ENCODE data around the gene SLC22A1.

The SLC22A1 gene

DNA sequence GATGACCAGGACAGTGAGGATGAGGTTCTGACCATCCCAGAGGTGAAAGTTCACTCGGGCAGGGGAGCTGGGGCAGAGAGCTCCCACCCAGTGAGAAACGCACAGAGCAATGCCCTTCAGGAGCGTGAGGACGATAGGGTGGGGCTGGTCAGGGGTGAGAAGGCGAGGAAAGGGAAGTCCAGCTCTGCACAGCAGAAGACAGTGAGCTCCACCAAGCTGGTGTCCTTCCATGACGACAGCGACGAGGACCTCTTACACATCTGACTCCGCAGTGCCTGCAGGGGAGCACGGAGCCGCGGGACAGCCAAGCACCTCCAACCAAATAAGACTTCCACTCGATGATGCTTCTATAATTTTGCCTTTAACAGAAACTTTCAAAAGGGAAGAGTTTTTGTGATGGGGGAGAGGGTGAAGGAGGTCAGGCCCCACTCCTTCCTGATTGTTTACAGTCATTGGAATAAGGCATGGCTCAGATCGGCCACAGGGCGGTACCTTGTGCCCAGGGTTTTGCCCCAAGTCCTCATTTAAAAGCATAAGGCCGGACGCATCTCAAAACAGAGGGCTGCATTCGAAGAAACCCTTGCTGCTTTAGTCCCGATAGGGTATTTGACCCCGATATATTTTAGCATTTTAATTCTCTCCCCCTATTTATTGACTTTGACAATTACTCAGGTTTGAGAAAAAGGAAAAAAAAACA is 16.6 kb upstream of the SLC22A1 start:
- no peak overlapping the region for H3K56ac ChIP-seq (ENCODE audit: low read length)
- no peak overlapping the region for H2BK120ac ChIP-seq (ENCODE audit: low read depth, low read length)
- no peak overlapping the region for H3K4ac ChIP-seq (ENCODE audit: low read depth, low read length)
- no peak overlapping the region for H4K8ac ChIP-seq (ENCODE audit: low read depth, low read length)
- no peak for DNase-seq
- no peak overlapping the region for H2BK15ac ChIP-seq (replicated peaks; ENCODE audit: low read depth)
- H3K18ac ChIP-seq (ENCODE audit: low read length), result no peak overlapping the region
- no peak overlapping the region for H2AK5ac ChIP-seq (ENCODE audit: low read length)
- H3K36me3 ChIP-seq (ENCODE audit: control insufficient read depth, insufficient read depth, low read length), result peaks cover 5% of the 10 kb centered on the region
- H3K9ac ChIP-seq (ENCODE audit: low read length), result no peak overlapping the region
- no peak overlapping the region for H3K4me2 ChIP-seq (ENCODE audit: low read length)
- no peak overlapping the region for H3K23ac ChIP-seq (ENCODE audit: low read length)
- no peak overlapping the region for H4K5ac ChIP-seq (ENCODE audit: low read length)
- H3K4me3 ChIP-seq (ENCODE audit: low read length), result no peak overlapping the region
- H3K4me1 ChIP-seq (ENCODE audit: control insufficient read depth, low read depth, low read length), result no peaks in the 10 kb centered on the region
- no peaks in the 10 kb centered on the region for H3K27me3 ChIP-seq (ENCODE audit: insufficient read depth, low read length, poor library complexity)
- no peak overlapping the region for H3K27ac ChIP-seq (ENCODE audit: low read depth, low read length)
- H3K79me1 ChIP-seq (ENCODE audit: low read length), result no peaks in the 10 kb centered on the region
- WGBS (ENCODE audit: extremely low coverage, insufficient coverage, low lambda C conversion rate), result no CpG with 5 or more reads among the region's 20 CpGs
- H2BK5ac ChIP-seq (ENCODE audit: low read length), result no peak overlapping the region
- no peaks in the 10 kb centered on the region for H3K79me2 ChIP-seq (ENCODE audit: control insufficient read depth, insufficient read depth, low read length)

DNA sequence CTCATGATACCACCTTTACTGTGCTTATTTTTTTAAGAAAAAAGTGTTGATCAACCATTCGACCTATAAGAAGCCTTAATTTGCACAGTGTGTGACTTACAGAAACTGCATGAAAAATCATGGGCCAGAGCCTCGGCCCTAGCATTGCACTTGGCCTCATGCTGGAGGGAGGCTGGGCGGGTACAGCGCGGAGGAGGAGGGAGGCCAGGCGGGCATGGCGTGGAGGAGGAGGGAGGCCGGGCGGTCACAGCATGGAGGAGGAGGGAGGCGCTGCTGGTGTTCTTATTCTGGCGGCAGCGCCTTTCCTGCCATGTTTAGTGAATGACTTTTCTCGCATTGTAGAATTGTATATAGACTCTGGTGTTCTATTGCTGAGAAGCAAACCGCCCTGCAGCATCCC is 15.6 kb upstream of the SLC22A1 start:
- WGBS (ENCODE audit: extremely low coverage, insufficient coverage, low lambda C conversion rate), result no CpG with 5 or more reads among the region's 14 CpGs
- H3K79me2 ChIP-seq (ENCODE audit: control insufficient read depth, insufficient read depth, low read length), result no peaks in the 10 kb centered on the region
- H3K79me1 ChIP-seq (ENCODE audit: low read length), result no peaks in the 10 kb centered on the region
- no peaks in the 10 kb centered on the region for H3K27me3 ChIP-seq (ENCODE audit: insufficient read depth, low read length, poor library complexity)
- no peak overlapping the region for H3K18ac ChIP-seq (ENCODE audit: low read length)
- no peak overlapping the region for H3K23ac ChIP-seq (ENCODE audit: low read length)
- H4K5ac ChIP-seq (ENCODE audit: low read length), result no peak overlapping the region
- no peak overlapping the region for H3K27ac ChIP-seq (ENCODE audit: low read depth, low read length)
- no peak overlapping the region for H2BK5ac ChIP-seq (ENCODE audit: low read length)
- no peak for DNase-seq
- H2AK5ac ChIP-seq (ENCODE audit: low read length), result no peak overlapping the region
- H3K4ac ChIP-seq (ENCODE audit: low read depth, low read length), result no peak overlapping the region
- H2BK15ac ChIP-seq (replicated peaks; ENCODE audit: low read depth), result no peak overlapping the region
- no peak overlapping the region for H3K9ac ChIP-seq (ENCODE audit: low read length)
- H4K8ac ChIP-seq (ENCODE audit: low read depth, low read length), result no peak overlapping the region
- H3K36me3 ChIP-seq (ENCODE audit: control insufficient read depth, insufficient read depth, low read length), result peaks cover 5% of the 10 kb centered on the region
- no peak overlapping the region for H2BK120ac ChIP-seq (ENCODE audit: low read depth, low read length)
- no peak overlapping the region for H3K4me2 ChIP-seq (ENCODE audit: low read length)
- no peak overlapping the region for H3K56ac ChIP-seq (ENCODE audit: low read length)
- no peak overlapping the region for H3K4me3 ChIP-seq (ENCODE audit: low read length)
- no peaks in the 10 kb centered on the region for H3K4me1 ChIP-seq (ENCODE audit: control insufficient read depth, low read depth, low read length)

- no peak overlapping the region for H3K4ac ChIP-seq (ENCODE audit: low read depth, low read length)
- no CpG with 5 or more reads among the region's 4 CpGs for WGBS (ENCODE audit: extremely low coverage, insufficient coverage, low lambda C conversion rate)
These were observed 14.9 kb upstream of the SLC22A1 start for GRCh38 chr6:160106701-160107100.

DNA sequence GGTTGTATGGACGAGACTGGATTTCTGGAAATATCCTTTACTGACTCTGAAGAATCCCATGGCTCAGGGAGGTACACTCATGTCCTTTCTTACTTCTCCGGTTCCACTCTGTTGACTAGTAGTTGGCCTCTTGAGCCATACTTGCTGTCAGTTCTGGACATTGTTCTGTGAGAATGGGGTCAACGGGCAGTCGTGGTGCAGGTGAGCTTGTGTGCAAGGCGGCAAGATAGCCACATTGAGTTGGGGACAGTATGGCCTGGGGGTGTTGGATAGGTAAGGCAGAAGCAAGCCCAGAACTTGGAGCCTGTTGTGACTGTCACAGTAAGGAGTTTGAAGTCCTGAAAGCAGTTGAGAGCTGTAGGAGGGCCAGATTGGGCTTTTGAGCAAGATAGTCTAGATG is 13.5 kb upstream of the SLC22A1 start:
- Histone ChIP-seq H3K79me2 (ENCODE audit: control insufficient read depth, insufficient read depth, low read length) (no peaks in the 10 kb centered on the region), H3K4me3 (ENCODE audit: low read length) (no peak overlapping the region), H2BK120ac (ENCODE audit: low read depth, low read length) (no peak overlapping the region), H3K56ac (ENCODE audit: low read length) (no peak overlapping the region), H4K5ac (ENCODE audit: low read length) (no peak overlapping the region), H3K27ac (ENCODE audit: low read depth, low read length) (no peak overlapping the region), H3K9ac (ENCODE audit: low read length) (no peak overlapping the region), H3K23ac (ENCODE audit: low read length) (no peak overlapping the region), H3K18ac (ENCODE audit: low read length) (no peak overlapping the region), H3K27me3 (ENCODE audit: insufficient read depth, low read length, poor library complexity) (no peaks in the 10 kb centered on the region), H3K79me1 (ENCODE audit: low read length) (no peaks in the 10 kb centered on the region), H3K4me1 (ENCODE audit: control insufficient read depth, low read depth, low read length) (no peaks in the 10 kb centered on the region), H3K4me2 (ENCODE audit: low read length) (no peak overlapping the region), H4K8ac (ENCODE audit: low read depth, low read length) (no peak overlapping the region), H2BK5ac (ENCODE audit: low read length) (no peak overlapping the region), H3K36me3 (ENCODE audit: control insufficient read depth, insufficient read depth, low read length) (peaks cover 5% of the 10 kb centered on the region), H3K4ac (ENCODE audit: low read depth, low read length) (no peak overlapping the region), H2BK15ac (replicated peaks; ENCODE audit: low read depth) (no peak overlapping the region), H2AK5ac (ENCODE audit: low read length) (no peak overlapping the region)
- no peak for DNase-seq
- no CpG with 5 or more reads among the region's 5 CpGs for WGBS (ENCODE audit: extremely low coverage, insufficient coverage, low lambda C conversion rate)

More at GRCh38 chr6:160106701-160107100, 14.9 kb upstream of the SLC22A1 start:
- H3K79me1 ChIP-seq (ENCODE audit: low read length), result no peaks in the 10 kb centered on the region
- no peak overlapping the region for H2BK15ac ChIP-seq (replicated peaks; ENCODE audit: low read depth)
- no peak for DNase-seq
- no peak overlapping the region for H2AK5ac ChIP-seq (ENCODE audit: low read length)
- H3K27ac ChIP-seq (ENCODE audit: low read depth, low read length), result no peak overlapping the region
- H3K79me2 ChIP-seq (ENCODE audit: control insufficient read depth, insufficient read depth, low read length), result no peaks in the 10 kb centered on the region
- H4K5ac ChIP-seq (ENCODE audit: low read length), result no peak overlapping the region
- H3K27me3 ChIP-seq (ENCODE audit: insufficient read depth, low read length, poor library complexity), result no peaks in the 10 kb centered on the region
- peaks cover 5% of the 10 kb centered on the region for H3K36me3 ChIP-seq (ENCODE audit: control insufficient read depth, insufficient read depth, low read length)
- no peak overlapping the region for H2BK120ac ChIP-seq (ENCODE audit: low read depth, low read length)
- H2BK5ac ChIP-seq (ENCODE audit: low read length), result no peak overlapping the region
- H3K4me1 ChIP-seq (ENCODE audit: control insufficient read depth, low read depth, low read length), result no peaks in the 10 kb centered on the region
- no peak overlapping the region for H3K56ac ChIP-seq (ENCODE audit: low read length)
- H3K4me2 ChIP-seq (ENCODE audit: low read length), result no peak overlapping the region
- H3K18ac ChIP-seq (ENCODE audit: low read length), result no peak overlapping the region
- no peak overlapping the region for H3K4me3 ChIP-seq (ENCODE audit: low read length)
- H4K8ac ChIP-seq (ENCODE audit: low read depth, low read length), result no peak overlapping the region
- H3K9ac ChIP-seq (ENCODE audit: low read length), result no peak overlapping the region
- no peak overlapping the region for H3K23ac ChIP-seq (ENCODE audit: low read length)

DNA sequence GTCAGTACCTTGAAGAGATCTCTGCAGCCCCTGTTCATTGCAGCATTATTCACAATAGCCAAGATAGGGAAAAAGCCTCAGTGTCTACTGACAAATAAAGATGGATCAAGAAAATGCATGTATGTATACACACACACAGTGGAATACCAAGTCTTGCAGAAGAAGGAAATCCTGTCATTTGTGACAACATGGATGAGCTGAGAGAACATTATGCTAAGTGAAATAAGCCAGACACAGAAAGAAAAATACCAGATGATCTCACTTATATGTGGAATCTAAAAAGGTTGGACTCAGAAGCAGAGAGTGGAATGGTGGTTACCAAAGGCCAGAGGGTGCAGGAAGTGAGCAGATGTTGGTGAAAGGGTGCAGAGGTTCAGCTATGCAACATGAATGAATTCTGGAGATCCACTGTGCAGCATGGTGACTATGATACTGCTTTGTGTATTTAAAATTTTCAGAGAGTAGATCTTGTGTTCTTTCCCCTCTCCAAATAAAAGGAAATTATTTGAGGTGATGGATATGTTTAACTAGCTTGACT is 11.0 kb upstream of the SLC22A1 start:
- Histone ChIP-seq H3K36me3 (ENCODE audit: control insufficient read depth, insufficient read depth, low read length) (no peaks in the 10 kb centered on the region), H2BK15ac (replicated peaks; ENCODE audit: low read depth) (no peak overlapping the region), H2BK120ac (ENCODE audit: low read depth, low read length) (no peak overlapping the region), H2AK5ac (ENCODE audit: low read length) (no peak overlapping the region), H3K18ac (ENCODE audit: low read length) (no peak overlapping the region), H3K27ac (ENCODE audit: low read depth, low read length) (no peak overlapping the region), H3K4me3 (ENCODE audit: low read length) (no peak overlapping the region), H3K4me2 (ENCODE audit: low read length) (no peak overlapping the region), H3K23ac (ENCODE audit: low read length) (no peak overlapping the region), H3K79me1 (ENCODE audit: low read length) (no peaks in the 10 kb centered on the region), H4K8ac (ENCODE audit: low read depth, low read length) (no peak overlapping the region), H3K9ac (ENCODE audit: low read length) (no peak overlapping the region), H3K79me2 (ENCODE audit: control insufficient read depth, insufficient read depth, low read length) (no peaks in the 10 kb centered on the region), H4K5ac (ENCODE audit: low read length) (no peak overlapping the region), H3K4ac (ENCODE audit: low read depth, low read length) (no peak overlapping the region), H3K56ac (ENCODE audit: low read length) (no peak overlapping the region), H3K4me1 (ENCODE audit: control insufficient read depth, low read depth, low read length) (no peaks in the 10 kb centered on the region), H2BK5ac (ENCODE audit: low read length) (no peak overlapping the region), H3K27me3 (ENCODE audit: insufficient read depth, low read length, poor library complexity) (no peaks in the 10 kb centered on the region)
- no peak for DNase-seq

GRCh38 chr6:160111806-160112205 is 9.8 kb upstream of the SLC22A1 start:
- Histone ChIP-seq H3K4me1 (ENCODE audit: control insufficient read depth, low read depth, low read length) (no peaks in the 10 kb centered on the region), H3K18ac (ENCODE audit: low read length) (no peak overlapping the region), H3K56ac (ENCODE audit: low read length) (peak overlapping the region; percentile 7), H4K8ac (ENCODE audit: low read depth, low read length) (no peak overlapping the region), H3K27ac (ENCODE audit: low read depth, low read length) (no peak overlapping the region), H3K9ac (ENCODE audit: low read length) (no peak overlapping the region), H3K27me3 (ENCODE audit: insufficient read depth, low read length, poor library complexity) (no peaks in the 10 kb centered on the region), H3K36me3 (ENCODE audit: control insufficient read depth, insufficient read depth, low read length) (no peaks in the 10 kb centered on the region), H2AK5ac (ENCODE audit: low read length) (no peak overlapping the region), H2BK5ac (ENCODE audit: low read length) (no peak overlapping the region), H4K5ac (ENCODE audit: low read length) (no peak overlapping the region), H3K79me1 (ENCODE audit: low read length) (no peaks in the 10 kb centered on the region), H2BK120ac (ENCODE audit: low read depth, low read length) (no peak overlapping the region), H3K79me2 (ENCODE audit: control insufficient read depth, insufficient read depth, low read length) (no peaks in the 10 kb centered on the region), H3K4me3 (ENCODE audit: low read length) (no peak overlapping the region), H2BK15ac (replicated peaks; ENCODE audit: low read depth) (no peak overlapping the region), H3K4me2 (ENCODE audit: low read length) (no peak overlapping the region), H3K4ac (ENCODE audit: low read depth, low read length) (no peak overlapping the region), H3K23ac (ENCODE audit: low read length) (no peak overlapping the region)
- no CpG with 5 or more reads among the region's 4 CpGs for WGBS (ENCODE audit: extremely low coverage, insufficient coverage, low lambda C conversion rate)
- peak; percentile 84 for DNase-seq

Measured in mesendoderm (in vitro differentiated cells).